Measurements from ENCODE around the gene EPB41L4A.
"Not testable (repeated sequence)": the region's sequence is repeated elsewhere in the genome, so short reads cannot be mapped to it uniquely, and the experiment has no call there.

The EPB41L4A gene

GRCh38 chr5:112217843-112218579 lies 201.1 kb downstream of the EPB41L4A start:
- POLR2A ChIA-PET: no interaction called here
- DNase-seq (ENCODE audit: extremely low spot score): no peak
- no peak for TF ChIP-seq L3MBTL2 (conservative IDR thresholded peaks at IDR 0.05)
- TF ChIP-seq NFRKB (IDR thresholded peaks at IDR 0.05): no peak
- TF ChIP-seq LEF1 (IDR thresholded peaks at IDR 0.05; ENCODE audit: borderline replicate concordance): no peak
- TF ChIP-seq PKNOX1 (IDR thresholded peaks at IDR 0.05): no peak
- no peak for TF ChIP-seq TARDBP (IDR thresholded peaks at IDR 0.05)
- no peak for TF ChIP-seq ARNT (IDR thresholded peaks at IDR 0.05)
- no peak for TF ChIP-seq BHLHE40 (IDR thresholded peaks at IDR 0.05; ENCODE audit: borderline replicate concordance)
- TF ChIP-seq FOXK2 (IDR thresholded peaks at IDR 0.05): no peak
- TF ChIP-seq FOXA1 (IDR thresholded peaks at IDR 0.05): no peak
- no peak for TF ChIP-seq ELF4 (IDR thresholded peaks at IDR 0.05)
- CTCF ChIA-PET: no interaction called here

GRCh38 chr5:112216140-112216539 lies 202.9 kb downstream of the EPB41L4A start:
- POLR2A ChIA-PET: no interaction called here
- DNase-seq (ENCODE audit: extremely low spot score): no peak
- CTCF ChIA-PET: no interaction called here
- no peak for TF ChIP-seq ARNT (IDR thresholded peaks at IDR 0.05)
- TF ChIP-seq ELF4 (IDR thresholded peaks at IDR 0.05): no peak
- no peak for TF ChIP-seq FOXA1 (IDR thresholded peaks at IDR 0.05)
- TF ChIP-seq FOXK2 (IDR thresholded peaks at IDR 0.05): no peak
- peak; percentile 64 for TF ChIP-seq PKNOX1 (IDR thresholded peaks at IDR 0.05)
- no peak for TF ChIP-seq CTBP1 (IDR thresholded peaks at IDR 0.05; ENCODE audit: borderline replicate concordance)

GRCh38 chr5:112210430-112211005 lies 208.6 kb downstream of the EPB41L4A start:
- CTCF ChIA-PET: interaction anchor here (0.8 to 1.4 kb wide), 3 partner anchors 208 to 267 kb away, joined by 3 to 6 read pairs (median 4); partner anchors contain the start of gene EPB41L4A
- peak; percentile 40 for DNase-seq (ENCODE audit: extremely low spot score)
- POLR2A ChIA-PET: no interaction called here
- TF ChIP-seq SUZ12 (IDR thresholded peaks at IDR 0.05) (no peak), FOXK2 (IDR thresholded peaks at IDR 0.05) (no peak), TARDBP (IDR thresholded peaks at IDR 0.05) (no peak), ELF4 (IDR thresholded peaks at IDR 0.05) (no peak), ZNF384 (IDR thresholded peaks at IDR 0.05) (no peak), LEF1 (IDR thresholded peaks at IDR 0.05; ENCODE audit: borderline replicate concordance) (no peak), FOXA1 (IDR thresholded peaks at IDR 0.05) (no peak), BHLHE40 (IDR thresholded peaks at IDR 0.05; ENCODE audit: borderline replicate concordance) (no peak), PKNOX1 (IDR thresholded peaks at IDR 0.05) (no peak), NFRKB (IDR thresholded peaks at IDR 0.05) (no peak)

- POLR2A ChIA-PET: no interaction called here
- CTCF ChIA-PET: interaction anchor here (1.2 kb wide), 1 partner anchor 34 kb away, joined by 3 read pairs; no protein-coding TSS in a partner anchor
- no peak for TF ChIP-seq TARDBP (IDR thresholded peaks at IDR 0.05)
- no peak for TF ChIP-seq ARNT (IDR thresholded peaks at IDR 0.05)
- no peak for TF ChIP-seq CTBP1 (IDR thresholded peaks at IDR 0.05; ENCODE audit: borderline replicate concordance)
- no peak for TF ChIP-seq NFRKB (IDR thresholded peaks at IDR 0.05)
- no peak for TF ChIP-seq ZNF384 (IDR thresholded peaks at IDR 0.05)
- no peak for TF ChIP-seq SP1 (IDR thresholded peaks at IDR 0.05)
- no peak for TF ChIP-seq HDGF (IDR thresholded peaks at IDR 0.05; ENCODE audit: borderline replicate concordance)
- TF ChIP-seq ELF4 (IDR thresholded peaks at IDR 0.05): no peak
- no peak for TF ChIP-seq SUZ12 (IDR thresholded peaks at IDR 0.05)
- no peak for TF ChIP-seq FOXM1 (IDR thresholded peaks at IDR 0.05; ENCODE audit: borderline replicate concordance)
- TF ChIP-seq L3MBTL2 (conservative IDR thresholded peaks at IDR 0.05): no peak
- TF ChIP-seq PKNOX1 (IDR thresholded peaks at IDR 0.05): no peak
- TF ChIP-seq FOXA1 (IDR thresholded peaks at IDR 0.05): no peak
- TF ChIP-seq LEF1 (IDR thresholded peaks at IDR 0.05; ENCODE audit: borderline replicate concordance): no peak
- TF ChIP-seq FOXK2 (IDR thresholded peaks at IDR 0.05): no peak
- no peak for TF ChIP-seq BHLHE40 (IDR thresholded peaks at IDR 0.05; ENCODE audit: borderline replicate concordance)
- DNase-seq (ENCODE audit: extremely low spot score): no peak
Observed at GRCh38 chr5:112208699-112209615, 210.1 kb downstream of the EPB41L4A start.

- CTCF ChIA-PET: interaction anchor here (1.2 kb wide), 1 partner anchor 33 kb away, joined by 3 read pairs; no protein-coding TSS in a partner anchor
- DNase-seq (ENCODE audit: extremely low spot score); POLR2A ChIA-PET: not testable (repeated sequence)
Observed at GRCh38 chr5:112208195-112208594, 210.9 kb downstream of the EPB41L4A start.

All from HEK293T (cell line).